Activated CD4-positive, CD25-positive, alpha-beta regulatory T cell treated with anti-CD3 and anti-CD28 coated beads, Interleukin-2, amount 50 U/mL, for 16 hours (primary cell): ENCODE results near the gene PACSIN2.
"Not testable (repeated sequence)": the region's sequence is repeated elsewhere in the genome, so short reads cannot be mapped to it uniquely, and the experiment has no call there.

Experiments
- DNase-seq: peaks from one replicate; pipeline ENCODE4 v3.0.0-alpha.2; 2020; ENCODE audit warnings: low read depth, low spot score

Gene PACSIN2

GRCh38 chr22:42927966-42928365 lies 87.0 kb downstream of the PACSIN2 start:
- no peak for DNase-seq

- DNase-seq, result no peak
Measured at GRCh38 chr22:42926768-42927167, 88.2 kb downstream of the PACSIN2 start.

GRCh38 chr22:42926104-42926503 lies 88.8 kb downstream of the PACSIN2 start:
- no peak for DNase-seq

- DNase-seq, result no peak
Measured at GRCh38 chr22:42925598-42925997, 89.4 kb downstream of the PACSIN2 start.

GRCh38 chr22:42925031-42925430 lies 89.9 kb downstream of the PACSIN2 start:
- not testable (repeated sequence) for DNase-seq

- DNase-seq, result no peak
Measured at GRCh38 chr22:42924436-42924835, 90.5 kb downstream of the PACSIN2 start.

GRCh38 chr22:42922374-42923191 lies 92.4 kb downstream of the PACSIN2 start:
- no peak for DNase-seq

- DNase-seq, result no peak
Measured at GRCh38 chr22:42920101-42920820, 94.7 kb downstream of the PACSIN2 start.

GRCh38 chr22:42919199-42919598 lies 95.8 kb downstream of the PACSIN2 start:
- DNase-seq, result no peak

GRCh38 chr22:42918500-42918899 lies 96.4 kb downstream of the PACSIN2 start:
- no peak for DNase-seq

- not testable (repeated sequence) for DNase-seq
Measured at GRCh38 chr22:42917358-42917757, 97.6 kb downstream of the PACSIN2 start.

- DNase-seq, result no peak
Measured at GRCh38 chr22:42915980-42916765, 98.8 kb downstream of the PACSIN2 start.

GRCh38 chr22:42914511-42915076 lies 100.4 kb downstream of the PACSIN2 start:
- no peak for DNase-seq

- DNase-seq, result no peak
Measured at GRCh38 chr22:42913874-42914510, 101.0 kb downstream of the PACSIN2 start.

- no peak for DNase-seq
Measured at GRCh38 chr22:42912059-42912458, 102.9 kb downstream of the PACSIN2 start.

- no peak for DNase-seq
Measured at GRCh38 chr22:42910221-42910942, 104.6 kb downstream of the PACSIN2 start.

- DNase-seq, result no peak
Measured at GRCh38 chr22:42909363-42910058, 105.4 kb downstream of the PACSIN2 start.

- no peak for DNase-seq
Measured at GRCh38 chr22:42908374-42908746, 106.6 kb downstream of the PACSIN2 start.

GRCh38 chr22:42907404-42908373 lies 107.3 kb downstream of the PACSIN2 start:
- no peak for DNase-seq
